Erythroblast (primary cell): ENCODE measurements around the gene PHACTR2.

Experiments
- GATA1 ChIP-seq: IDR thresholded peaks from 2 replicates; pipeline ENCODE4 v1.6.1; 2011; ENCODE audit warnings: low read depth, mild to moderate bottlenecking, control low read depth, low read length, moderate library complexity
- POLR2A ChIP-seq: IDR thresholded peaks from 2 replicates; pipeline ENCODE4 v1.6.1; 2011; ENCODE audit warnings: mild to moderate bottlenecking, low read length

DNA sequence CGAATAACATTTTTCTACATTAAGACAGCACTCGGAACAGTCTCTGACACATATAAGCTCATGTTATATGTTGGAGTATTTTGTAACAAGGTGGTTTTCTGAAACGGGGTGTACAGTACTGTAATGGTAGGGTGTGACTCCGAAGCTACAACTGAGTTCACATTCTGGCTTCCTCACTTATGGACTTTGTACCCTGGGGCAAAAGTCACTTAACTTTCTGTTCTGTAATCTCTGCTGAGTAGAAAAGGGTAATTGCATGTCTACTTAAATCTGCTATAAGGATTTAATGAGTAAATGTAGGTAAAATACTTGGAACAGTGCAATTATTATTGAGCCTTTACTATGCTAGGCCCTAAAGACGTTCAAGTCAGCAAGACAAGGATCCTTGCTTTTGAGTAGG, 160.6 kb downstream of the PHACTR2 start:
- TF ChIP-seq POLR2A (no peak), GATA1 (no peak)
